OCI-LY1 (cell line): ENCODE results near the gene PCDHAC1.

Source experiments
- CTCF ChIP-seq: fragments of 200-600 bp; sonication (generic), shearing (Covaris generic); IDR thresholded peaks from 2 replicates; pipeline ENCODE4 v1.5.1; 2017; ENCODE audit warnings: mild to moderate bottlenecking, antibody characterized with exemption, low read length, moderate library complexity, mixed read lengths
- EZH2 ChIP-seq: fragments of 200-600 bp; sonication (generic), shearing (Covaris generic); IDR thresholded peaks from 2 replicates; pipeline ENCODE4 v1.8.0; 2017; ENCODE audit warnings: borderline replicate concordance, mixed run types, mild to moderate bottlenecking, antibody characterized with exemption, low read length, moderate library complexity, mixed read lengths

- TF ChIP-seq CTCF (no peak), EZH2 (no peak)
Observed at GRCh38 chr5:140927228-140927573, 1.1 kb downstream of the PCDHAC1 start.
